OCI-LY7 (cell line): ENCODE results near the gene FALEC. TPM values are rescaled to one million over a fixed set of nuclear protein-coding genes. Genes with fewer than 3 reads are reported as not detected.
"Not testable (repeated sequence)": the region's sequence is repeated elsewhere in the genome, so short reads cannot be mapped to it uniquely, and the experiment has no call there.

Experiments
- BruUV-seq: library from RNA; stranded (reverse); fragments of 400-500 nt; replicated peaks from 2 replicates; lab custom pipeline; 2021; lab: Mats Ljungman, UMichigan
- CTCF ChIA-PET: fragments of 300-600 bp; sonication (Branson Sonifier 250); formaldehyde crosslinking; loops from one replicate; lab custom pipeline; 2022; ENCODE audit warnings: antibody characterized with exemption; ENCODE audit not compliant: unreplicated experiment; lab: Charles Lee
- POLR2A ChIA-PET: fragments of 300-600 bp; sonication (Branson Sonifier 250); formaldehyde crosslinking; loops from one replicate; lab custom pipeline; 2022; ENCODE audit warnings: antibody characterized with exemption; lab: Charles Lee
- DNase-seq: peaks from one replicate; pipeline ENCODE4 v3.0.0-alpha.2; 2015; ENCODE audit warnings: low spot score
- H2AFZ ChIP-seq: fragments of 200-600 bp; sonication (generic), shearing (Covaris generic); 2 replicates; pipeline ENCODE4 v1.6.1; 2014; ENCODE audit warnings: mild to moderate bottlenecking, antibody characterized with exemption, low read length, moderate library complexity
- H3K27ac ChIP-seq: fragments of 200-600 bp; sonication (generic); 2 replicates; pipeline ENCODE4 v1.5.1; 2014; ENCODE audit warnings: mixed run types, low read depth, mild to moderate bottlenecking, moderate library complexity, low read length, inconsistent platforms; ENCODE audit not compliant: poor library complexity, severe bottlenecking
- H3K36me3 ChIP-seq: fragments of 200-600 bp; sonication (generic); 2 replicates; pipeline ENCODE4 v1.6.1; 2014; ENCODE audit warnings: mild to moderate bottlenecking, antibody characterized with exemption, low read length, moderate library complexity, mixed read lengths; ENCODE audit not compliant: insufficient read depth
- H3K4me1 ChIP-seq: fragments of 200-600 bp; sonication (generic); 2 replicates; pipeline ENCODE4 v1.5.1; 2014; ENCODE audit warnings: mild to moderate bottlenecking, low read length; ENCODE audit not compliant: insufficient read depth, poor library complexity, severe bottlenecking
- H3K4me2 ChIP-seq: fragments of 200-600 bp; sonication (generic); 2 replicates; pipeline ENCODE4 v1.6.1; 2014; ENCODE audit warnings: mild to moderate bottlenecking, low read length
- H3K4me3 ChIP-seq: fragments of 200-600 bp; sonication (generic); 2 replicates; pipeline ENCODE4 v1.5.1; 2014; ENCODE audit warnings: mild to moderate bottlenecking, low read depth, low read length; ENCODE audit not compliant: poor library complexity, severe bottlenecking
- H3K79me2 ChIP-seq: fragments of 200-600 bp; sonication (generic); 2 replicates; pipeline ENCODE4 v1.6.1; 2016; ENCODE audit warnings: low read depth, mild to moderate bottlenecking, low read length, moderate library complexity, mixed read lengths; ENCODE audit not compliant: insufficient read depth
- H3K9me2 ChIP-seq: fragments of 200-600 bp; sonication (generic); 2 replicates; pipeline ENCODE4 v1.6.1; 2016; ENCODE audit warnings: mild to moderate bottlenecking, low read length, mixed read lengths; ENCODE audit not compliant: insufficient read depth
- H3K9me3 ChIP-seq: fragments of 200-600 bp; sonication (generic); 2 replicates; pipeline ENCODE4 v1.6.1; 2014; ENCODE audit warnings: mild to moderate bottlenecking, mixed run types, low read length, mixed read lengths
- H4K20me1 ChIP-seq: fragments of 200-600 bp; sonication (generic); 2 replicates; pipeline ENCODE4 v1.6.1; 2014; ENCODE audit warnings: mild to moderate bottlenecking, antibody characterized with exemption, low read length, moderate library complexity, mixed read lengths; ENCODE audit not compliant: insufficient read depth
- CTCF ChIP-seq: fragments of 200-600 bp; sonication (generic); conservative IDR thresholded peaks from 2 replicates; pipeline ENCODE4 v1.5.1; 2014; ENCODE audit warnings: mild to moderate bottlenecking, antibody characterized with exemption, low read length, moderate library complexity, mixed read lengths
- EZH2phosphoT487 ChIP-seq: fragments of 200-600 bp; sonication (generic); IDR thresholded peaks from 2 replicates; pipeline ENCODE4 v1.6.1; 2018; ENCODE audit warnings: low read depth, borderline replicate concordance, mild to moderate bottlenecking, mixed run types, antibody characterized with exemption, low read length, moderate library complexity, mixed read lengths
- intact Hi-C: fragments of 100-400 bp; cut with micrococcal nuclease; formaldehyde crosslinking; loops from one replicate; pipeline ENCODE4 v1.10.0; 2022; ENCODE audit not compliant: unreplicated experiment
- total RNA-seq, 2 experiments: library from RNA; depleted of rRNA in 1 of 2; stranded (reverse); fragments of >200 nt in 1 of 2; shearing (Covaris generic) in 1 of 2; gene quantifications; 2 replicates each; pipeline ENCODE4 v1.2.3, GENCODE V29; 2014 to 2022

Gene FALEC
- total RNA-seq, 2 experiments from 2014 or later = 0.47 to 1.9 TPM

GRCh38 chr1:150572918-150573647, 57.5 kb downstream of the FALEC start:
- Histone ChIP-seq H3K4me2 (peak overlapping the region; percentile 99), H3K36me3 (peaks cover 86% of the 10 kb centered on the region), H3K9me2 (no peaks in the 10 kb centered on the region), H3K4me3 (peak overlapping the region; percentile 49), H3K9me3 (no peaks in the 10 kb centered on the region), H3K4me1 (peaks cover 79% of the 10 kb centered on the region), H3K79me2 (peaks cover 88% of the 10 kb centered on the region), H4K20me1 (peaks cover 39% of the 10 kb centered on the region), H3K27ac (peak overlapping the region; percentile 85), H2AFZ (no peak overlapping the region)
- ChIA-PET POLR2A (interaction anchor here (13.8 kb wide), 1 partner anchor 9 kb away, joined by 260 read pairs; no protein-coding TSS in a partner anchor), CTCF (interaction anchor here (0.8 kb wide), 1 partner anchor 9 kb away, joined by 5 read pairs; no protein-coding TSS in a partner anchor)
- DNase-seq = peak; percentile 60
- BruUV-seq = no TSS peak
- intact Hi-C loops = no loop called here
- TF ChIP-seq EZH2phosphoT487 (no peak), CTCF (no peak)

GRCh38 chr1:150573648-150574071, 58.1 kb downstream of the FALEC start:
- POLR2A ChIA-PET = interaction anchor here (13.8 kb wide), 1 partner anchor 10 kb away, joined by 260 read pairs; no protein-coding TSS in a partner anchor
- H3K36me3 ChIP-seq = peaks cover 91% of the 10 kb centered on the region
- peaks cover 44% of the 10 kb centered on the region for H4K20me1 ChIP-seq
- intact Hi-C loops, H3K9me3 ChIP-seq, H3K9me2 ChIP-seq, CTCF ChIA-PET, H2AFZ ChIP-seq, DNase-seq, BruUV-seq: not testable (repeated sequence)
- H3K4me1 ChIP-seq = peaks cover 73% of the 10 kb centered on the region
- H3K4me3 ChIP-seq = peak overlapping the region; percentile 49
- H3K79me2 ChIP-seq = peaks cover 91% of the 10 kb centered on the region
- H3K4me2 ChIP-seq = peak overlapping the region; percentile 99
- peak overlapping the region; percentile 85 for H3K27ac ChIP-seq

GRCh38 chr1:150574260-150575071, 58.9 kb downstream of the FALEC start:
- H3K36me3 ChIP-seq = peaks cover 98% of the 10 kb centered on the region
- TF ChIP-seq EZH2phosphoT487 (no peak), CTCF (no peak)
- no TSS peak for BruUV-seq
- H3K4me2 ChIP-seq = peak overlapping the region; percentile 99
- ChIA-PET CTCF (interaction anchor here (1.3 to 1.9 kb wide), 2 partner anchors 11 to 14 kb away, joined by 3 to 7 read pairs; no protein-coding TSS in a partner anchor), POLR2A (interaction anchor here (13.8 kb wide), 1 partner anchor 10 kb away, joined by 260 read pairs; no protein-coding TSS in a partner anchor)
- DNase-seq = no peak
- peaks cover 50% of the 10 kb centered on the region for H4K20me1 ChIP-seq
- peaks cover 65% of the 10 kb centered on the region for H3K4me1 ChIP-seq
- peaks cover 95% of the 10 kb centered on the region for H3K79me2 ChIP-seq
- H3K4me3 ChIP-seq = peak overlapping the region; percentile 99
- no peaks in the 10 kb centered on the region for H3K9me3 ChIP-seq
- no peaks in the 10 kb centered on the region for H3K9me2 ChIP-seq
- H2AFZ ChIP-seq = no peak overlapping the region
- intact Hi-C loops = no loop called here
- peak overlapping the region; percentile 85 for H3K27ac ChIP-seq
